AG09319 (cell line): Measurements from ENCODE around the gene GNAI2.
"Not testable (repeated sequence)": the region's sequence is repeated elsewhere in the genome, so short reads cannot be mapped to it uniquely, and the experiment has no call there.

ENCODE experiments used
- DNase-seq: peaks from one replicate; pipeline ENCODE4 v3.0.0-alpha.2; 2010; ENCODE audit warnings: low read depth; ENCODE audit errors: extremely low read depth
- TF ChIP-seq, protein P1 (sequence below): IDR thresholded peaks from 2 replicates; pipeline ENCODE4 v1.5.1; 2011; ENCODE audit warnings: low read depth, mild to moderate bottlenecking, inconsistent platforms, low read length, moderate library complexity

GNAI2 gene

DNA sequence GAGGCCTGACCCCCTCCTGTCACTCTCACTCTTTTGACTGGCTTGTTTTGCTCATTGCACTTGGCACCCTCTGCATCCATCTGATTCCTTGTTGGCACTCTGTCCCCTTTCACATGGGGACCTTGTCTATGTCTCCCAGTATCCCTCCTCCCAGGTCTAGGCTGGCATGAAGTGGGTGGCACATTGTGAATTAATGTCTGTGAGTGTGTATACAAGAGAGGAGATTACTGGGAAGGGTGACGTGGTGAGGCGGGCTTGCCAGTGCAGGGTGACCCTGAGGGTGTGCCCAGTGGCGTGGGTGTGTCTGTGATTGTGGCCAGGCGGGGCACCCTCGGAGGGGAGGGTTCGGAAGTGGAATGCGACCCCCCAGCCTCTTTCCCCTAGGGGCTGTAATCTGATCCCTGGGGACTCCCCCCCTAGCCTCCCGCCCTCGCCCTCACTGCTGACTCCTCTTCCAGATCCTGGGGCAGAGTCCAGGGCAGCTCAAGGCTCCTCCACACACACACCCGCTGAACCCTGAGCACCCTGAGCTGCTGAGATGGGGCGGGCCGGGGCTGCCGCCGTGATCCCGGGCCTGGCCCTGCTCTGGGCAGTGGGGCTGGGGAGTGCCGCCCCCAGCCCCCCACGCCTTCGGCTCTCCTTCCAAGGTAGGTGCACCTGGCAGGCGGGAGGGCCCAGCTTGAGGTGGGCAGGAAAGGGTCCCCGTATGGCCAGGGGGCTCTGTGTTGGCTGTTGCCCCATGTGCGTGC, 32.9 kb downstream of the GNAI2 start, which contains the start of gene SEMA3B:
SEMA3B (plus strand) TSS at position 445 of the 749 bp plus-strand sequence; CDS start at position 539, 94 bp downstream.
- TF ChIP-seq, protein P1, sequence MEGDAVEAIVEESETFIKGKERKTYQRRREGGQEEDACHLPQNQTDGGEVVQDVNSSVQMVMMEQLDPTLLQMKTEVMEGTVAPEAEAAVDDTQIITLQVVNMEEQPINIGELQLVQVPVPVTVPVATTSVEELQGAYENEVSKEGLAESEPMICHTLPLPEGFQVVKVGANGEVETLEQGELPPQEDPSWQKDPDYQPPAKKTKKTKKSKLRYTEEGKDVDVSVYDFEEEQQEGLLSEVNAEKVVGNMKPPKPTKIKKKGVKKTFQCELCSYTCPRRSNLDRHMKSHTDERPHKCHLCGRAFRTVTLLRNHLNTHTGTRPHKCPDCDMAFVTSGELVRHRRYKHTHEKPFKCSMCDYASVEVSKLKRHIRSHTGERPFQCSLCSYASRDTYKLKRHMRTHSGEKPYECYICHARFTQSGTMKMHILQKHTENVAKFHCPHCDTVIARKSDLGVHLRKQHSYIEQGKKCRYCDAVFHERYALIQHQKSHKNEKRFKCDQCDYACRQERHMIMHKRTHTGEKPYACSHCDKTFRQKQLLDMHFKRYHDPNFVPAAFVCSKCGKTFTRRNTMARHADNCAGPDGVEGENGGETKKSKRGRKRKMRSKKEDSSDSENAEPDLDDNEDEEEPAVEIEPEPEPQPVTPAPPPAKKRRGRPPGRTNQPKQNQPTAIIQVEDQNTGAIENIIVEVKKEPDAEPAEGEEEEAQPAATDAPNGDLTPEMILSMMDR = no peak
- no peak for DNase-seq

GRCh38 chr3:50269460-50269859, 33.5 kb downstream of the GNAI2 start:
- DNase-seq = no peak
- TF ChIP-seq, protein P1 = no peak

GRCh38 chr3:50269977-50270413, 34.0 kb downstream of the GNAI2 start:
- DNase-seq = no peak
- TF ChIP-seq, protein P1 = no peak

DNA sequence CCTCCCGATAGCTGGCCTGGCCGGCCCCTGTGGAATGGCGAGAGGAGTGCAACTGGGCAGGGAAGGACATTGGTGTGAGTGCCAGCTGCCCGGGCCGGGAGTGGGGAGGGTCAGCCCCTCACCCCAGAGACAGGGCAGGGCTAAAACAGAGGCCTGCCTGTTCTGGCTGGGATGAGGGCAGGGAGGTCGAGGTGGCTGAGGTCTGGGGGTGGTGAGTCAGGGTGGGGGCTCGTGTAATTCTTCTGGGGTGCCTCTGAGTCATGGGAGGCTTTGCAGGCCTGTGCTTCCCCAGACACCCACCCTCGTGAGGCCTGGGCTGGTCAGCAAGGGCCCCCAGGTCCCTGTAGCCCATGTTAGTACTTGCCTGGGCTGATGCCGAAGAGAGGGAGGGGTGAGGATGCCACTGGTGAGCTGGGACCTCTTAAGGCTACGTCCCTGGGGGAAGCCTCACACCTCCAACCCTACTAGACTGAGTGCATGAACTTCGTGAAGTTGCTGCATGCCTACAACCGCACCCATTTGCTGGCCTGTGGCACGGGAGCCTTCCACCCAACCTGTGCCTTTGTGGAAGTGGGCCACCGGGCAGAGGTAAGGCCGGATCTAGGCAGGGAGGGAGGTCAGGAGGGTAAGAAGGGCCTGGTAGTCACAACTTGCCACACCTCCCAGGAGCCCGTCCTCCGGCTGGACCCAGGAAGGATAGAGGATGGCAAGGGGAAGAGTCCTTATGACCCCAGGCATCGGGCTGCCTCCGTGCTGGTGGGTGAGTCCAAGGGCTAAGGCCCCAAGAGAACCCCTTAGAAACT, 34.6 kb downstream of the GNAI2 start:
- TF ChIP-seq, protein P1 = no peak
- no peak for DNase-seq

DNA sequence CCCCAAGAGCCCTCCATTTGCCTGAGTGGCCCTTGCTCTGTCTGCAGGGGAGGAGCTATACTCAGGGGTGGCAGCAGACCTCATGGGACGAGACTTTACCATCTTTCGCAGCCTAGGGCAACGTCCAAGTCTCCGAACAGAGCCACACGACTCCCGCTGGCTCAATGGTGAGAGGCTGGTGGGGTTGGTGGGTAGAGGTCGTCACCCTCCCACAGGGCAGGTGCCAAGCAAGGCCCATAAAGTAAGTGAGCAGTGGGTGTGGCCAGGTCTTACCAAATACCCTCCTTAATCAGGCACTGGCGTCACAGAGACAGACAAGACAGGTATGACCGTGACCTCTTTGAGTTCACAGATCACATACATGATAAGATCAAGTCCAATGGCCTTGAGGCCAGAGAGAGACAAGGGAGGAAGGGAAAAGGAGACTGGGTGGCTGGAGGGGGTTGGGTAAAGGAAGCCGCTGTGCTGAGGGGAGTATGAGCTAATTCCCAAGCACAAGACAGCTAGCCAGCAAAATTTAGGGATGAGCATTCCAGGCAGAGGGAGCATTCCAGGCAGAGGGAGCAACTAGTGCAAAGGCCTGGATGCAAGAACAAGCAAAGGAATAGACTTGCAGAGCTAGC, 35.4 kb downstream of the GNAI2 start:
- TF ChIP-seq, protein P1 = no peak
- DNase-seq = no peak

GRCh38 chr3:50272538-50272910, 36.5 kb downstream of the GNAI2 start:
- not testable (repeated sequence) for DNase-seq

DNA sequence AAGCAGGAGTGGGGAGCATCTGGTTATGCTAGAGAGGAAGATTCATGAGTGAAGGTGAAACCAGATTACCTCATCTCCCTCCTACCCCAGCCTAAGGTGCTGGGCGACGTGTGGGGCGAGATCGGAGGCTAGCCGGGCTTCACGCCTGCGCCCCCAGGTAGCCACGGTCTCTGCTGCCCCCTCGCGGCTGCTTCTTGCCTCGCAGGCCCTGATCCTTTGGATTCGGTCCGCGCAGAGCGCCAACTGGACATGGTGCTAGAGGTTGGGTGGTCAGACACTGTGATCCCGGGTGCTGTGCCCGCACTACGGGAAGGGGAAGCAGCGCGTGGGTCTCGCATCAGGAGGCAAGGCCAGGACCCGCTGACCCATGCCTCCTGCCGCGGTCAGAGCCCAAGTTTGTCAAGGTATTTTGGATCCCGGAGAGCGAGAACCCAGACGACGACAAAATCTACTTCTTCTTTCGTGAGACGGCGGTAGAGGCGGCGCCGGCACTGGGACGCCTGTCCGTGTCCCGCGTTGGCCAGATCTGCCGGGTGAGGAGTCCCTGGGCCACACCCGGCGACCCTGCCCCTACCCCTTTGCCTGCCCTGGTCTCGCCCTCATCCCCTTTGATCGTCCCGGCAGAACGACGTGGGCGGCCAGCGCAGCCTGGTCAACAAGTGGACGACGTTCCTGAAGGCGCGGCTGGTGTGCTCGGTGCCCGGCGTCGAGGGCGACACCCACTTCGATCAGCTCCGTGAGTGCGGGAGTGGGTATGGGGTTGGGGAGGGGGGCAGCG, 37.1 kb downstream of the GNAI2 start:
- DNase-seq = no peak
- TF ChIP-seq, protein P1 = peak; percentile 95
